OCI-LY3 (cell line): ENCODE measurements around the gene MED26.

Source experiments
- CTCF ChIP-seq: fragments of 200-600, 300-600 bp; sonication (generic); IDR thresholded peaks from 2 replicates; pipeline ENCODE4 v1.5.1; 2014; ENCODE audit warnings: antibody characterized with exemption, low read length, low read depth
- EZH2phosphoT487 ChIP-seq: fragments of 200-600 bp; shearing (Covaris generic); IDR thresholded peaks from 2 replicates; pipeline ENCODE4 v1.6.1; 2018; ENCODE audit warnings: antibody characterized with exemption, mixed run types, low read depth

GRCh38 chr19:16554776-16555175 is 73.2 kb downstream of the MED26 start:
- TF ChIP-seq CTCF (no peak), EZH2phosphoT487 (no peak)
